Urinary bladder (tissue), 4 donors: Measurements from ENCODE around the gene MAG. TPM values are rescaled to one million over a fixed set of nuclear protein-coding genes. Genes with fewer than 3 reads are reported as not detected.

Experiments
- DNase-seq: peaks from one replicate; pipeline ENCODE4 v3.0.0-alpha.2; 2015; ENCODE audit errors: extremely low spot score
- H3K27ac ChIP-seq: one replicate; pipeline ENCODE4 v1.5.1; 2013; ENCODE audit warnings: low read depth, mild to moderate bottlenecking, moderate library complexity
- H3K36me3 ChIP-seq: one replicate; pipeline ENCODE4 v1.6.1; 2013; ENCODE audit warnings: mild to moderate bottlenecking, moderate library complexity; ENCODE audit not compliant: insufficient read depth
- H3K4me1 ChIP-seq: one replicate; pipeline ENCODE4 v1.6.1; 2013; ENCODE audit warnings: mild to moderate bottlenecking, moderate library complexity; ENCODE audit not compliant: insufficient read depth
- H3K4me3 ChIP-seq: one replicate; pipeline ENCODE4 v1.5.1; 2013; ENCODE audit warnings: low read depth, low read length
- WGBS: extraction: QIAGEN DNeasy Blood & Tissue Kit; methylation state at CpG from one replicate; pipeline ENCODE4 v1.1.7; 2013; 5-methylcytosine and 5-hydroxymethylcytosine counted together
- polyA plus RNA-seq: library from polyadenylated mRNA; stranded (reverse); fragments of 200-250 nt; gene quantifications from one replicate; pipeline ENCODE4 v1.2.3, GENCODE V29; 2013
- total RNA-seq: library from RNA; depleted of rRNA; stranded (reverse); fragments of >200 nt; gene quantifications from one replicate; pipeline ENCODE4 v1.2.3, GENCODE V29; 2014
- donor health status: healthy with polysubstance abuse.
- donor health status: healthy.

MAG gene
- total and polyA plus RNA-seq, 2 donors, result 0.20 to 6.1 TPM

- no peak for DNase-seq
- Histone ChIP-seq H3K36me3 (no peaks in the 10 kb centered on the region), H3K27ac (no peak overlapping the region), H3K4me1 (no peaks in the 10 kb centered on the region), H3K4me3 (no peak overlapping the region)
- 61% methylated on average over 25 of the region's 25 CpGs for WGBS
Observed at GRCh38 chr19:35294859-35295791, 3.2 kb downstream of the MAG start.

GRCh38 chr19:35295792-35296462 is 4.0 kb downstream of the MAG start:
- H3K27ac ChIP-seq, result no peak overlapping the region
- WGBS, result 56% methylated on average over 24 of the region's 24 CpGs
- no peaks in the 10 kb centered on the region for H3K36me3 ChIP-seq
- no peaks in the 10 kb centered on the region for H3K4me1 ChIP-seq
- H3K4me3 ChIP-seq, result no peak overlapping the region
- no peak for DNase-seq

- Histone ChIP-seq H3K36me3 (no peaks in the 10 kb centered on the region), H3K4me3 (no peak overlapping the region), H3K4me1 (no peaks in the 10 kb centered on the region), H3K27ac (no peak overlapping the region)
- DNase-seq, result no peak
- 96% methylated on average over 7 of the region's 7 CpGs for WGBS
Observed at GRCh38 chr19:35296644-35297514, 4.9 kb downstream of the MAG start.

DNA sequence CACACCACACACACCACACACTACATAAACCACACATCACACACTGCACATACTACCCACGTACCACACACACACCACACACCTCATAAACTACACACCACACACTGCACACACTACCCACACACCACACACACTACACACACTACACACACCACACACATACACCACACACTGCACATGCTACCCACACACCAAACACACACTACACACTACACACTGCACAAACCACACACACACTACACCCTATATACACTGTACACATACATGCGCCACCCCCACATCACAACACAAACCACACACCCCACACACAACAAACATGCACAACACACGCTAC is 5.5 kb downstream of the MAG start:
- no peaks in the 10 kb centered on the region for H3K36me3 ChIP-seq

DNA sequence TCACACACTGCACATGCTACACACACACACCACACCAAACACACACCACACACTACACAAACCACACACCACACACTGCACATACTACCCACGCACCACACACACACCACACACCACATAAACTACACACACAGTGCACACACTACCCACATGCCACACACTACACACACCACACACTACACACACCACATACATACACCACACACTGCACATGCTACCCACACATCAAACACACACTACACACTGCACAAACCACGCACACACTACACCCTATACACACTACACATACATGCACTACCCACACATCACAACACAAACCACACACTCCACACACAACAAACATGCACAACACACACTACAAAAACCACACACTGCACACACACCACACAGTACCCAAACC is 6.0 kb downstream of the MAG start:
- Histone ChIP-seq H3K27ac (no peak overlapping the region), H3K4me1 (no peaks in the 10 kb centered on the region), H3K36me3 (no peaks in the 10 kb centered on the region), H3K4me3 (no peak overlapping the region)
- no peak for DNase-seq
- 94% methylated on average over 2 of the region's 2 CpGs for WGBS

More for the DNA sequence above, 5.5 kb downstream of the MAG start:
- Histone ChIP-seq H3K4me3 (no peak overlapping the region), H3K4me1 (no peaks in the 10 kb centered on the region), H3K27ac (no peak overlapping the region)
- DNase-seq, result no peak
- 98% methylated on average over 3 of the region's 3 CpGs for WGBS

DNA sequence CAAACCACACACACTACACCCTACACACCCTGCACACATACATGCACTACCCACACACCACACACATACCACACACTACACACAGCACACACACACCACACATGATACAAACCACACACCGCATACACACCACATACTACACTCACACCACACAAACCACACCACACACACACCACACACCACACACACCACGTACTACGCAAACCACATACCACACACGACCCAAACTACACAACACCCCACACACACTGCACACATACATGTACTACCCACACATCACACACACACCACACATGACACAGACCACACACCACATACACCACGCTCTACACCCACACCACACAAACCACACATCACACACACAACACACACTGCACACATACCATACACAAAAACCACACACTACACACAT is 6.6 kb downstream of the MAG start:
- Histone ChIP-seq H3K27ac (no peak overlapping the region), H3K4me3 (no peak overlapping the region), H3K4me1 (no peaks in the 10 kb centered on the region), H3K36me3 (no peaks in the 10 kb centered on the region)
- no peak for DNase-seq
- WGBS, result 95% methylated on average over 5 of the region's 5 CpGs

DNA sequence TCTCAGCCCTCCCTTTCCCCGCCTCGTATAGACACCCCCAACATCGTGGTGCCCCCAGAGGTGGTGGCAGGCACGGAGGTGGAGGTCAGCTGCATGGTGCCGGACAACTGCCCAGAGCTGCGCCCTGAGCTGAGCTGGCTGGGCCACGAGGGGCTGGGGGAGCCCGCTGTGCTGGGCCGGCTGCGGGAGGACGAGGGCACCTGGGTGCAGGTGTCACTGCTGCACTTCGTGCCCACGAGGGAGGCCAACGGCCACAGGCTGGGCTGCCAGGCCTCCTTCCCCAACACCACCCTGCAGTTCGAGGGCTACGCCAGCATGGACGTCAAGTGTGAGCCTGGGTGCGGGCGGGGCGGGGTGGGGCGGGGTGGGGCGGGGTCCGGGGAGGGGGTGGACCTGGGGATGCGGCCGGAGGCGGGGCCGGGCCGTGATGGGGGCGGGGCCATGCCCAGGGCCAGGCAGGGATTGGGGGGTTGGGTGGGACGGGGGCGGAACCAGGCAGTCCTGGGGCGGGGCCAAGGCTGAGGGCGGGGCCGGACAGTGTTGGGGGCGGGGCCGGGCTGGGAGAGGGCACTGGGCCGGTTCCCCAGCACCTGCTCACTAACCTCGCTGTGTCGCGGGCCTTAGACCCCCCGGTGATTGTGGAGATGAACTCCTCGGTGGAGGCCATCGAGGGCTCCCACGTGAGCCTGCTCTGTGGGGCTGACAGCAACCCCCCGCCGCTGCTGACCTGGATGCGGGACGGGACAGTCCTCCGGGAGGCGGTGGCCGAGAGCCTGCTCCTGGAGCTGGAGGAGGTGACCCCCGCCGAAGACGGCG is 7.8 kb downstream of the MAG start:
- WGBS, result 43% methylated on average over 53 of the region's 55 CpGs
- DNase-seq, result no peak
- H3K27ac ChIP-seq, result no peak overlapping the region
- H3K36me3 ChIP-seq, result no peaks in the 10 kb centered on the region
- H3K4me3 ChIP-seq, result no peak overlapping the region
- H3K4me1 ChIP-seq, result no peaks in the 10 kb centered on the region

DNA sequence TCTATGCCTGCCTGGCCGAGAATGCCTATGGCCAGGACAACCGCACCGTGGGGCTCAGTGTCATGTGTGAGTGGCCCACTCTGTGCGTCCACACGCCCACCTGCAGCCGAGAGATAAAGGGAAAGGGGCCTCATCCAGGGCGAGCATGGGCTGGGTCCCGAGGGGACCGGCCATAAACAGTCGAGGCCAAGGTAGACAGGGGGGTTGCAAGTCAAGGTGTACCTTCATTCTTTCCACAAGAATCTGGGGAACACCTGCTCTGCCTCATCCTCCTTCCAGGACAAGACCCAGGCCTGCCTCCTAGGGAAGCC is 8.3 kb downstream of the MAG start:
- H3K4me3 ChIP-seq, result no peak overlapping the region
- no peak overlapping the region for H3K27ac ChIP-seq
- no peaks in the 10 kb centered on the region for H3K4me1 ChIP-seq
- H3K36me3 ChIP-seq, result no peaks in the 10 kb centered on the region
- 80% methylated on average over 10 of the region's 10 CpGs for WGBS
- DNase-seq, result no peak

DNA sequence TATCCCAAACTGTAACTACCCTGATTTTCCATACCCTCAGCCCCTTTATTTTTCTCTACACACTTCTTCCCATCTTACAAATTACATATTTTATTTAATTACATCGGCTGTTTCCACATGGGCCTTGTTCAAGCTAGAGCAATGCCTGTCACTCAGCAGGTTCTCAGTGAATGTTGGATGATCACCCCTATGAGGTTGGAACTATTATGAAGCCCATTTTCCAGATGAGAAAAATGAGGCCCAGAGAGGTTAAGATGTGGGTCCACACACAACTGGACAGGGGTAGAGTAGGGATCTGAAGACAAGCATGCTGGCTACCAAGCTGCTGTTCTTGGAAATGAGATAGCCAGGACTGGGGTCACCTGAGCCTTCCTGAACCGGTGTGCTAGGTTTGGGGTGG is 10.0 kb downstream of the MAG start:
- WGBS, result 92% methylated on average over 2 of the region's 2 CpGs

GRCh38 chr19:35302446-35302845 is 10.5 kb downstream of the MAG start:
- 86% methylated on average over 16 of the region's 16 CpGs for WGBS
- no peak for DNase-seq
- Histone ChIP-seq H3K4me1 (no peaks in the 10 kb centered on the region), H3K4me3 (no peak overlapping the region), H3K36me3 (no peaks in the 10 kb centered on the region), H3K27ac (no peak overlapping the region)

More for the DNA sequence above, 10.0 kb downstream of the MAG start:
- Histone ChIP-seq H3K4me1 (no peaks in the 10 kb centered on the region), H3K27ac (no peak overlapping the region), H3K36me3 (no peaks in the 10 kb centered on the region), H3K4me3 (no peak overlapping the region)
- DNase-seq, result no peak

DNA sequence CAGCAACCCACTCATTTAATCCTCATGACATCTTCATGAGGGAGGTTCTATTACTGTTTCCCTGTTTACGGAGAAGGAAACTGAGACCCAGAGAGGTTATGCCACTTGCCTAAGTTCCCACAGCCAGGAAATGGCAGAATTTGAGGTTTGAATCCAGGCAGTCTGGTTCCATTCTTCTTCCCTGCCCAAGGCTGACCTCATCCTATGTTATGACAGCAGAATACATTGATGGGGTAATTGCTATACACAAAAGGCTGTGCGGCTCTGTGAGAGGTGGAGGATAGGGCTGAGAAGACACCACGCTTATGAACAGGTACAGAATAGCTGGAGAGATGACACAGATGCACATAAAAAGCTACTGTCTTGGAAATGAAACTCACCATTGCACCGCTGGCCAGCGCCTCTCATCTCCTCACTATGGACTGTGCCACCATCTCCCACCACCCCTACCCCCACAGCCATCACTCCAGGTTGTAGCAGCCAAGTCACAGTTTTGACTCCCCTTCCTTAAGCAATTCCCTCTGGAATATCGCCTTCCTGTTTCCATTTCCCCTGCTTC is 11.5 kb downstream of the MAG start:
- Histone ChIP-seq H3K36me3 (no peaks in the 10 kb centered on the region), H3K27ac (no peak overlapping the region), H3K4me3 (no peak overlapping the region), H3K4me1 (no peaks in the 10 kb centered on the region)
- WGBS, result 82% methylated on average over 6 of the region's 6 CpGs
- DNase-seq, result no peak

- no peak for DNase-seq
- Histone ChIP-seq H3K27ac (no peak overlapping the region), H3K4me3 (no peak overlapping the region), H3K36me3 (no peaks in the 10 kb centered on the region), H3K4me1 (no peaks in the 10 kb centered on the region)
- WGBS, result 75% methylated on average over 11 of the region's 11 CpGs
Observed at GRCh38 chr19:35304036-35304435, 12.1 kb downstream of the MAG start.

GRCh38 chr19:35305181-35305580 is 13.2 kb downstream of the MAG start:
- Histone ChIP-seq H3K27ac (no peak overlapping the region), H3K36me3 (no peaks in the 10 kb centered on the region), H3K4me3 (no peak overlapping the region), H3K4me1 (no peaks in the 10 kb centered on the region)
- DNase-seq, result no peak
- 88% methylated on average over 6 of the region's 6 CpGs for WGBS
